A549 (cell line): ENCODE data around the gene LBR.

Experiments used
- HOXA7 ChIP-seq: fragments of 250-450 bp; sonication (Bioruptor Pico); IDR thresholded peaks from 2 replicates; pipeline ENCODE4 v1.5.0; 2020; ENCODE audit warnings: mild to moderate bottlenecking, moderate library complexity
- POLR2A ChIP-seq: IDR thresholded peaks from 2 replicates; pipeline ENCODE4 v1.6.1; 2012; ENCODE audit warnings: mild to moderate bottlenecking, low read length
- TF ChIP-seq, protein P1 (sequence below): fragments of >200 bp; sonication (Bioruptor Twin); formaldehyde crosslinking; IDR thresholded peaks from 3 replicates; pipeline ENCODE4 v1.5.1; 2016
- TF ChIP-seq, protein P2 (sequence below): IDR thresholded peaks from 2 replicates; pipeline ENCODE4 v1.6.1; 2012

DNA sequence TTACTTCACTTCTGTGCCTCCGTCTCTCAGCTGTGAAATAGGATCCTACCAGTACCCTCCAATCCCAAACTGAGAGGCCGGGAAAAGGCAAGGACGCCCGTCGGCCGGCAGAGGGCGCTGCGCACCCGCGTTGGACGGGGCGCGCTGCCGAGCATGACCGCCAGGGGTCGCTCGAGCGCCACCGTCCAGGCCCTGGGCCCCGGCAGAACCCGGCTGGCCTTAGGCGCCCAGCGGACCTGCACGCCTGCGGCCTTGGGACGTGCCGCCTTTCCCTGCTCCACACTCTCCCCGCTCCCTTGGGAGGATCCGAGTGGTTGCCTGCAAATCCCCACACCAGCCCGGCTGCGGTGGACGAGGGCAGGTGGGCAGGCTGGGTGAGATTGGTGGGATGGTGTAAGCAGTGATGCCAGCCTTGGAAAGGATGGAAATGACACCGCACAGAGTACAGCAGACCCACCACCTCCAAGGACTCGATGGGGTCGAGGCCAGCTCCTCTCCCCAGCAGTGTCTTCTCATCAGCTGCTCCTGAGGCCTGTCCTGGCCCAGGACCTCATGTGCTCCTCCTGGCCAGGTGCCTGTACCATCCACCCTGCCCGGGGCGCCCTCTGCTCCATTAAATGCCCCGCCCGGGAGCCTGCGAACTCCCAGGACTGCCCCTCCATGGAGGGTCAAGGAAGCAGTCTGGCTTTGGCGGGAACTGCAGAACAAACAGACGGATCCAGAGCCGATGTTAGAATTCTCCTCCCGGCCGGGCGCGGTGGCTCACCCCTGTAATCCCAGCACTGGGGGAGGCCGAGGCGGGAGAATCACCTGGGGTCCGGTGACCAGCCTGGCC is 47.4 kb upstream of the LBR start:
- TF ChIP-seq, protein P1, sequence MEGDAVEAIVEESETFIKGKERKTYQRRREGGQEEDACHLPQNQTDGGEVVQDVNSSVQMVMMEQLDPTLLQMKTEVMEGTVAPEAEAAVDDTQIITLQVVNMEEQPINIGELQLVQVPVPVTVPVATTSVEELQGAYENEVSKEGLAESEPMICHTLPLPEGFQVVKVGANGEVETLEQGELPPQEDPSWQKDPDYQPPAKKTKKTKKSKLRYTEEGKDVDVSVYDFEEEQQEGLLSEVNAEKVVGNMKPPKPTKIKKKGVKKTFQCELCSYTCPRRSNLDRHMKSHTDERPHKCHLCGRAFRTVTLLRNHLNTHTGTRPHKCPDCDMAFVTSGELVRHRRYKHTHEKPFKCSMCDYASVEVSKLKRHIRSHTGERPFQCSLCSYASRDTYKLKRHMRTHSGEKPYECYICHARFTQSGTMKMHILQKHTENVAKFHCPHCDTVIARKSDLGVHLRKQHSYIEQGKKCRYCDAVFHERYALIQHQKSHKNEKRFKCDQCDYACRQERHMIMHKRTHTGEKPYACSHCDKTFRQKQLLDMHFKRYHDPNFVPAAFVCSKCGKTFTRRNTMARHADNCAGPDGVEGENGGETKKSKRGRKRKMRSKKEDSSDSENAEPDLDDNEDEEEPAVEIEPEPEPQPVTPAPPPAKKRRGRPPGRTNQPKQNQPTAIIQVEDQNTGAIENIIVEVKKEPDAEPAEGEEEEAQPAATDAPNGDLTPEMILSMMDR = peak; percentile 100
- TF ChIP-seq POLR2A (no peak), HOXA7 (CRISPR knock-in tag) (no peak)
- TF ChIP-seq, protein P2, sequence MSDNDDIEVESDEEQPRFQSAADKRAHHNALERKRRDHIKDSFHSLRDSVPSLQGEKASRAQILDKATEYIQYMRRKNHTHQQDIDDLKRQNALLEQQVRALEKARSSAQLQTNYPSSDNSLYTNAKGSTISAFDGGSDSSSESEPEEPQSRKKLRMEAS = peak; percentile 58
